ENCODE data around the gene ANKRD7. TPM values are rescaled to one million over a fixed set of nuclear protein-coding genes. Genes with fewer than 3 reads are reported as not detected.

The ANKRD7 gene
- total RNA-seq, 1 experiment from 2014 or later: 0.42 TPM

GRCh38 chr7:118281196-118281595, 56.7 kb downstream of the ANKRD7 start:
- Mint-ChIP-seq H3K36me3 (ENCODE audit: insufficient read depth, unreplicated experiment) (no peaks in the 10 kb centered on the region), H3K4me3 (ENCODE audit: low read depth, unreplicated experiment) (no peak overlapping the region), H3K4me1 (ENCODE audit: low read depth, unreplicated experiment) (peaks cover 8% of the 10 kb centered on the region), H3K27me3 (ENCODE audit: unreplicated experiment) (no peaks in the 10 kb centered on the region), H3K9me3 (ENCODE audit: low read depth, unreplicated experiment) (no peaks in the 10 kb centered on the region), H3K27ac (ENCODE audit: unreplicated experiment) (no peak overlapping the region)
- no peak for DNase-seq
- CTCF ChIA-PET: no interaction called here
- intact Hi-C loops (cut with micrococcal nuclease; ENCODE audit: unreplicated experiment): no loop called here
- TF ChIP-seq CTCF (IDR thresholded peaks at IDR 0.05; ENCODE audit: unreplicated experiment): no peak
- BruUV-seq (replicated peaks): no TSS peak

- CTCF ChIA-PET: no interaction called here
- peaks cover 6% of the 10 kb centered on the region for H3K4me1 Mint-ChIP-seq (ENCODE audit: low read depth, unreplicated experiment)
- DNase-seq: no peak
- no peaks in the 10 kb centered on the region for H3K36me3 Mint-ChIP-seq (ENCODE audit: insufficient read depth, unreplicated experiment)
- peaks cover 4% of the 10 kb centered on the region for H3K9me3 Mint-ChIP-seq (ENCODE audit: low read depth, unreplicated experiment)
- intact Hi-C loops (cut with micrococcal nuclease; ENCODE audit: unreplicated experiment): no loop called here
- no peak overlapping the region for H3K4me3 Mint-ChIP-seq (ENCODE audit: low read depth, unreplicated experiment)
- no peaks in the 10 kb centered on the region for H3K27me3 Mint-ChIP-seq (ENCODE audit: unreplicated experiment)
- no peak for TF ChIP-seq CTCF (IDR thresholded peaks at IDR 0.05; ENCODE audit: unreplicated experiment)
- BruUV-seq (replicated peaks): no TSS peak
- no peak overlapping the region for H3K27ac Mint-ChIP-seq (ENCODE audit: unreplicated experiment)
Measured at GRCh38 chr7:118285358-118285757, 60.9 kb downstream of the ANKRD7 start.

- no peak overlapping the region for H3K27ac Mint-ChIP-seq (ENCODE audit: unreplicated experiment)
- no peaks in the 10 kb centered on the region for H3K4me1 Mint-ChIP-seq (ENCODE audit: low read depth, unreplicated experiment)
- BruUV-seq (replicated peaks): no TSS peak
- intact Hi-C loops (cut with micrococcal nuclease; ENCODE audit: unreplicated experiment): no loop called here
- H3K36me3 Mint-ChIP-seq (ENCODE audit: insufficient read depth, unreplicated experiment): no peaks in the 10 kb centered on the region
- DNase-seq: no peak
- TF ChIP-seq CTCF (IDR thresholded peaks at IDR 0.05; ENCODE audit: unreplicated experiment): no peak
- H3K27me3 Mint-ChIP-seq (ENCODE audit: unreplicated experiment): no peaks in the 10 kb centered on the region
- CTCF ChIA-PET: no interaction called here
- no peak overlapping the region for H3K4me3 Mint-ChIP-seq (ENCODE audit: low read depth, unreplicated experiment)
- peaks cover 4% of the 10 kb centered on the region for H3K9me3 Mint-ChIP-seq (ENCODE audit: low read depth, unreplicated experiment)
Measured at GRCh38 chr7:118286131-118286530, 61.6 kb downstream of the ANKRD7 start.

GRCh38 chr7:118288098-118288497, 63.6 kb downstream of the ANKRD7 start:
- Mint-ChIP-seq H3K27me3 (ENCODE audit: unreplicated experiment) (no peaks in the 10 kb centered on the region), H3K4me1 (ENCODE audit: low read depth, unreplicated experiment) (no peaks in the 10 kb centered on the region), H3K9me3 (ENCODE audit: low read depth, unreplicated experiment) (peaks cover 4% of the 10 kb centered on the region), H3K36me3 (ENCODE audit: insufficient read depth, unreplicated experiment) (no peaks in the 10 kb centered on the region), H3K27ac (ENCODE audit: unreplicated experiment) (no peak overlapping the region), H3K4me3 (ENCODE audit: low read depth, unreplicated experiment) (no peak overlapping the region)
- intact Hi-C loops (cut with micrococcal nuclease; ENCODE audit: unreplicated experiment): no loop called here
- BruUV-seq (replicated peaks): no TSS peak
- CTCF ChIA-PET: no interaction called here
- DNase-seq: no peak
- TF ChIP-seq CTCF (IDR thresholded peaks at IDR 0.05; ENCODE audit: unreplicated experiment): no peak

GRCh38 chr7:118289476-118289875, 65.0 kb downstream of the ANKRD7 start:
- H3K27ac Mint-ChIP-seq (ENCODE audit: unreplicated experiment): no peak overlapping the region
- H3K4me3 Mint-ChIP-seq (ENCODE audit: low read depth, unreplicated experiment): no peak overlapping the region
- no peaks in the 10 kb centered on the region for H3K4me1 Mint-ChIP-seq (ENCODE audit: low read depth, unreplicated experiment)
- CTCF ChIA-PET: no interaction called here
- TF ChIP-seq CTCF (IDR thresholded peaks at IDR 0.05; ENCODE audit: unreplicated experiment): no peak
- H3K27me3 Mint-ChIP-seq (ENCODE audit: unreplicated experiment): no peaks in the 10 kb centered on the region
- H3K9me3 Mint-ChIP-seq (ENCODE audit: low read depth, unreplicated experiment): peaks cover 4% of the 10 kb centered on the region
- intact Hi-C loops (cut with micrococcal nuclease; ENCODE audit: unreplicated experiment): no loop called here
- DNase-seq: no peak
- H3K36me3 Mint-ChIP-seq (ENCODE audit: insufficient read depth, unreplicated experiment): no peaks in the 10 kb centered on the region
- no TSS peak for BruUV-seq (replicated peaks)

All from Calu3 (cell line).